IMR-90 (cell line): ENCODE results near the gene XPR1. TPM values are rescaled to one million over a fixed set of nuclear protein-coding genes. Genes with fewer than 3 reads are reported as not detected.

Experiments
- ATAC-seq: fragments of 200-7000 bp; cut with Tn5 transposase; 2 replicates; pipeline ENCODE4 v1.9.1; 2020; ENCODE audit warnings: low read depth, mild to moderate bottlenecking, moderate library complexity
- BruUV-seq: library from RNA; stranded (reverse); fragments of 400-500 nt; replicated peaks from 2 replicates; lab custom pipeline; 2021; lab: Mats Ljungman, UMichigan
- CTCF ChIA-PET: fragments of 300-600 bp; formaldehyde crosslinking; extraction: SDS; loops from one replicate; lab custom pipeline; 2021; ENCODE audit warnings: antibody characterized with exemption; lab: Yijun Ruan, JAX
- POLR2A ChIA-PET: fragments of 300-600 bp; sonication (Branson Sonifier 250); formaldehyde crosslinking; loops from one replicate; lab custom pipeline; 2022; ENCODE audit warnings: antibody characterized with exemption; ENCODE audit not compliant: unreplicated experiment; lab: Charles Lee
- DNase-seq: peaks from one replicate; pipeline ENCODE4 v3.0.0; 2013
- H2AFZ ChIP-seq: replicated peaks from 2 replicates; pipeline ENCODE3; 2013; ENCODE audit warnings: low read length, mild to moderate bottlenecking; ENCODE audit not compliant: poor library complexity
- H2AK5ac ChIP-seq: 2 replicates; pipeline ENCODE4 v1.6.1; 2013; ENCODE audit warnings: low read depth, low read length, inconsistent platforms
- H2AK9ac ChIP-seq: replicated peaks from 2 replicates; pipeline ENCODE3; 2013; ENCODE audit warnings: mild to moderate bottlenecking, low read depth, low read length, moderate library complexity; ENCODE audit not compliant: poor library complexity
- H2BK120ac ChIP-seq: 2 replicates; pipeline ENCODE4 v1.6.1; 2013; ENCODE audit warnings: low read depth, low read length, inconsistent platforms
- H2BK15ac ChIP-seq: 3 replicates; pipeline ENCODE4 v1.6.1; 2013; ENCODE audit warnings: low read depth, low read length, inconsistent platforms
- H2BK20ac ChIP-seq: 2 replicates; pipeline ENCODE4 v1.6.1; 2013; ENCODE audit warnings: low read depth, mild to moderate bottlenecking, inconsistent platforms, low read length, moderate library complexity
- H2BK5ac ChIP-seq: 2 replicates; pipeline ENCODE4 v1.6.1; 2013; ENCODE audit warnings: mild to moderate bottlenecking, low read depth, low read length, inconsistent platforms; ENCODE audit not compliant: poor library complexity, severe bottlenecking
- H3K14ac ChIP-seq: replicated peaks from 2 replicates; pipeline ENCODE4 v1.6.1; 2013; ENCODE audit warnings: low read depth, low read length, inconsistent platforms
- H3K18ac ChIP-seq: 2 replicates; pipeline ENCODE4 v1.6.1; 2013; ENCODE audit warnings: low read depth, low read length, control low read depth
- H3K23ac ChIP-seq: 2 replicates; pipeline ENCODE4 v1.6.1; 2013; ENCODE audit warnings: low read depth, low read length, inconsistent platforms
- H3K27ac ChIP-seq: 2 replicates; pipeline ENCODE4 v1.5.1; 2013; ENCODE audit warnings: mild to moderate bottlenecking, control low read depth, low read length; ENCODE audit not compliant: insufficient read depth
- H3K27me3 ChIP-seq: 2 replicates; pipeline ENCODE4 v1.6.1; 2013; ENCODE audit warnings: low read length; ENCODE audit not compliant: control insufficient read depth, insufficient read depth
- H3K36me3 ChIP-seq: 2 replicates; pipeline ENCODE4 v1.6.1; 2013; ENCODE audit warnings: low read length, mixed read lengths; ENCODE audit not compliant: control insufficient read depth, insufficient read depth
- H3K4ac ChIP-seq: 2 replicates; pipeline ENCODE4 v1.6.1; 2013; ENCODE audit warnings: low read depth, low read length, inconsistent platforms
- H3K4me1 ChIP-seq: 2 replicates; pipeline ENCODE4 v1.6.1; 2013; ENCODE audit warnings: low read length, mixed read lengths; ENCODE audit not compliant: control insufficient read depth, insufficient read depth
- H3K4me2 ChIP-seq: 2 replicates; pipeline ENCODE4 v1.6.1; 2013; ENCODE audit warnings: low read depth, mild to moderate bottlenecking, control low read depth, low read length, moderate library complexity
- H3K4me3 ChIP-seq: 2 replicates; pipeline ENCODE4 v1.5.1; 2013; ENCODE audit warnings: low read depth, mild to moderate bottlenecking, control low read depth, low read length, moderate library complexity; ENCODE audit not compliant: insufficient read depth
- H3K56ac ChIP-seq: 2 replicates; pipeline ENCODE4 v1.6.1; 2013; ENCODE audit warnings: low read length, inconsistent platforms; ENCODE audit not compliant: insufficient read depth; ENCODE audit errors: extremely low read depth
- H3K79me1 ChIP-seq, 2 experiments: 2 replicates each; pipeline ENCODE4 v1.6.1; 2013; ENCODE audit warnings: low read length in 2 of 2, inconsistent platforms in 1 of 2, low read depth in 1 of 2
- H3K9ac ChIP-seq: 2 replicates; pipeline ENCODE4 v1.6.1; 2013; ENCODE audit warnings: low read depth, low read length, control low read depth
- H3K9me1 ChIP-seq: 2 replicates; pipeline ENCODE4 v1.6.1; 2013; ENCODE audit warnings: low read length, inconsistent platforms; ENCODE audit not compliant: insufficient read depth
- H3K9me3 ChIP-seq: 2 replicates; pipeline ENCODE4 v1.6.1; 2013; ENCODE audit warnings: low read length; ENCODE audit not compliant: control insufficient read depth, insufficient read depth
- H4K20me1 ChIP-seq: 2 replicates; pipeline ENCODE4 v1.6.1; 2013; ENCODE audit warnings: low read length, inconsistent platforms; ENCODE audit not compliant: insufficient read depth
- H4K5ac ChIP-seq: 2 replicates; pipeline ENCODE4 v1.6.1; 2013; ENCODE audit warnings: mild to moderate bottlenecking, low read depth, low read length, control low read depth
- H4K8ac ChIP-seq, 2 experiments: 2 replicates each; pipeline ENCODE4 v1.6.1; 2013; ENCODE audit warnings: low read depth in 2 of 2, low read length in 2 of 2, control low read depth in 1 of 2, inconsistent platforms in 1 of 2
- H4K91ac ChIP-seq: 2 replicates; pipeline ENCODE4 v1.6.1; 2013; ENCODE audit warnings: low read depth, low read length, inconsistent platforms; ENCODE audit not compliant: insufficient read depth
- BHLHE40 ChIP-seq: fragments of 150-350 bp; IDR thresholded peaks from 2 replicates; pipeline ENCODE4 v1.6.1; 2016; ENCODE audit warnings: mild to moderate bottlenecking, low read depth, low read length
- CEBPB ChIP-seq: IDR thresholded peaks from 2 replicates; pipeline ENCODE4 v1.6.1; 2012; ENCODE audit warnings: low read depth, low read length, improper control_type of control experiment
- CHD1 ChIP-seq: IDR thresholded peaks from 2 replicates; pipeline ENCODE4 v1.6.1; 2012; ENCODE audit warnings: low read depth, low read length, improper control_type of control experiment
- CTCF ChIP-seq: conservative IDR thresholded peaks from 2 replicates; pipeline ENCODE4 v1.5.1; 2012; ENCODE audit warnings: mild to moderate bottlenecking, low read depth, low read length, improper control_type of control experiment
- FOS ChIP-seq: fragments of 150-350 bp; IDR thresholded peaks from 2 replicates; pipeline ENCODE4 v1.6.1; 2016; ENCODE audit warnings: low read depth, low read length
- MXI1 ChIP-seq: IDR thresholded peaks from 2 replicates; pipeline ENCODE4 v1.6.1; 2012; ENCODE audit warnings: low read depth, mild to moderate bottlenecking, low read length, moderate library complexity, borderline replicate concordance
- POLR2A ChIP-seq: IDR thresholded peaks from 2 replicates; pipeline ENCODE4 v1.6.1; 2012; ENCODE audit warnings: mild to moderate bottlenecking, low read depth, low read length
- RAD21 ChIP-seq: IDR thresholded peaks from 2 replicates; pipeline ENCODE4 v1.6.1; 2012; ENCODE audit warnings: low read length, improper control_type of control experiment
- RCOR1 ChIP-seq: IDR thresholded peaks from 2 replicates; pipeline ENCODE4 v1.6.1; 2012; ENCODE audit warnings: mild to moderate bottlenecking, low read length, improper control_type of control experiment; ENCODE audit not compliant: insufficient replicate concordance
- RFX5 ChIP-seq: IDR thresholded peaks from 2 replicates; pipeline ENCODE4 v1.8.0; 2012; ENCODE audit warnings: low read depth, mild to moderate bottlenecking, low read length, moderate library complexity
- SMC3 ChIP-seq: fragments of 150-350 bp; IDR thresholded peaks from 2 replicates; pipeline ENCODE4 v1.6.1; 2016; ENCODE audit warnings: low read depth, mild to moderate bottlenecking, antibody characterized with exemption, low read length, moderate library complexity
- USF2 ChIP-seq: fragments of 150-350 bp; IDR thresholded peaks from 2 replicates; pipeline ENCODE4 v1.6.1; 2017; ENCODE audit warnings: mild to moderate bottlenecking, antibody characterized with exemption, low read length, low read depth
- WGBS, 2 experiments: methylation state at CpG; one replicate each; pipeline versions ENCODE4 v1.1.5 to v1.1.7; 2013; ENCODE audit warnings: missing lambda C conversion rate in 2 of 2; ENCODE audit not compliant: insufficient read length in 1 of 2; ENCODE audit errors: extremely low coverage in 2 of 2; 5-methylcytosine and 5-hydroxymethylcytosine counted together
- dilution Hi-C: fragments of 300-500 bp; cut with HindIII; formaldehyde crosslinking; loops from one replicate; pipeline ENCODE4 v1.14.3; 2018; ENCODE audit warnings: low sequenced_read_pairs; ENCODE audit not compliant: unreplicated experiment
- in situ Hi-C: fragments of 300-500 bp; cut with MboI; formaldehyde crosslinking; loops from 3 replicates; pipeline ENCODE4 v1.14.3; 2019; ENCODE audit warnings: low sequenced_read_pairs, inconsistent platforms, mixed read lengths
- intact Hi-C: fragments of 100-400 bp; cut with micrococcal nuclease; formaldehyde crosslinking; loops from 2 replicates; pipeline ENCODE4 v1.10.0; 2022
- polyA plus RNA-seq, 3 experiments: library from polyadenylated mRNA; depleted of rRNA; stranded (reverse); fragments of >200 nt; gene quantifications; 2 replicates each; pipeline ENCODE4 v1.2.3, GENCODE V29; 2012; ENCODE audit warnings: low replicate concordance in 1 of 3
- total RNA-seq: library from RNA; depleted of rRNA; stranded (reverse); fragments of >200 nt; gene quantifications from 2 replicates; pipeline ENCODE4 v1.2.3, GENCODE V29; 2012

The XPR1 gene
- total and polyA plus RNA-seq, 2 of the 4 experiments (the other 2 are of a cell fraction) = 11.8 to 25.1 TPM

- Histone ChIP-seq H2BK5ac (no peak overlapping the region), H3K36me3 (0 out of 2 replicates have a peak, but pooled peaks cover 1% of the 10 kb centered on the region), H3K4me3 (no peak overlapping the region), H3K9ac (no peak overlapping the region), H3K4me1 (no peaks in the 10 kb centered on the region), H4K91ac (no peak overlapping the region), H3K56ac (no peak overlapping the region), H4K5ac (no peak overlapping the region), H2AFZ (no peak overlapping the region), H2BK15ac (no peak overlapping the region), H2BK120ac (no peak overlapping the region), H3K27ac (no peak overlapping the region), H2AK9ac (no peak overlapping the region), H3K9me1 (no peaks in the 10 kb centered on the region), H3K23ac (no peak overlapping the region), H3K27me3 (no peaks in the 10 kb centered on the region), H3K79me1 (no peaks in the 10 kb centered on the region), H3K9me3 (no peaks in the 10 kb centered on the region), H2AK5ac (no peak overlapping the region), H3K4ac (no peak overlapping the region), H3K18ac (no peak overlapping the region), H2BK20ac (no peak overlapping the region), H3K14ac (no peak overlapping the region), H3K4me2 (no peak overlapping the region), H4K8ac (no peak overlapping the region), H4K20me1 (no peaks in the 10 kb centered on the region)
- CTCF ChIA-PET = no interaction called here
- dilution Hi-C loops (no loop called here), intact Hi-C loops (no loop called here), in situ Hi-C loops (no loop called here)
- BruUV-seq = no TSS peak
- TF ChIP-seq RAD21 (no peak), RFX5 (no peak), CHD1 (no peak), SMC3 (no peak), CEBPB (no peak), FOS (no peak), CTCF (no peak), MXI1 (no peak), POLR2A (no peak), RCOR1 (no peak), USF2 (no peak), BHLHE40 (no peak)
- POLR2A ChIA-PET = no interaction called here
- WGBS, 2 experiments = no CpG with 5 or more reads among the region's 2 CpGs
- DNase-seq = no peak
- no peak for ATAC-seq
These were observed 260.9 kb downstream of the XPR1 start for GRCh38 chr1:180892675-180893074.
